HEK293 (cell line): Measurements from ENCODE around the gene SLC35A4.

Source experiments
- REST ChIP-seq: fragments of 450-650 bp; formaldehyde crosslinking; IDR thresholded peaks from 2 replicates; pipeline ENCODE4 v1.5.1; 2016; ENCODE audit warnings: missing biosample characterization, missing genetic modification characterization
- SP3 ChIP-seq: fragments of 450-650 bp; formaldehyde crosslinking; IDR thresholded peaks from 2 replicates; pipeline ENCODE4 v1.5.1; 2016; ENCODE audit warnings: missing biosample characterization, missing genetic modification characterization
- ZBTB44 ChIP-seq: fragments of 450-650 bp; IDR thresholded peaks from 2 replicates; pipeline ENCODE4 v1.5.1; 2018; ENCODE audit warnings: missing biosample characterization, mild to moderate bottlenecking, missing genetic modification characterization
- ZNF114 ChIP-seq: fragments of 450-650 bp; formaldehyde crosslinking; IDR thresholded peaks from 2 replicates; pipeline ENCODE4 v1.5.0; 2017; ENCODE audit warnings: missing biosample characterization, missing genetic modification characterization
- ZNF155 ChIP-seq: fragments of 450-650 bp; formaldehyde crosslinking; IDR thresholded peaks from 2 replicates; pipeline ENCODE4 v1.5.1; 2016; ENCODE audit warnings: missing biosample characterization, missing genetic modification characterization
- ZNF629 ChIP-seq: fragments of 450-650 bp; formaldehyde crosslinking; IDR thresholded peaks from 2 replicates; pipeline ENCODE4 v1.5.1; 2017; ENCODE audit warnings: missing biosample characterization, missing genetic modification characterization
- ZSCAN16 ChIP-seq: fragments of 450-650 bp; formaldehyde crosslinking; IDR thresholded peaks from 2 replicates; pipeline ENCODE4 v1.5.1; 2016; ENCODE audit warnings: missing biosample characterization, missing genetic modification characterization

GRCh38 chr5:140551872-140552271, 12.8 kb upstream of the SLC35A4 start:
- TF ChIP-seq ZBTB44 (tag by site-specific recombination) (no peak), ZNF629 (tag by site-specific recombination) (no peak), SP3 (no peak), ZNF114 (no peak), ZSCAN16 (tag by site-specific recombination) (no peak), REST (tag by site-specific recombination) (no peak), ZNF155 (no peak)
